Measurements from ENCODE around the gene A4GNT. TPM values are rescaled to one million over a fixed set of nuclear protein-coding genes. Genes with fewer than 3 reads are reported as not detected.

The A4GNT gene
- total RNA-seq: not detected

DNA sequence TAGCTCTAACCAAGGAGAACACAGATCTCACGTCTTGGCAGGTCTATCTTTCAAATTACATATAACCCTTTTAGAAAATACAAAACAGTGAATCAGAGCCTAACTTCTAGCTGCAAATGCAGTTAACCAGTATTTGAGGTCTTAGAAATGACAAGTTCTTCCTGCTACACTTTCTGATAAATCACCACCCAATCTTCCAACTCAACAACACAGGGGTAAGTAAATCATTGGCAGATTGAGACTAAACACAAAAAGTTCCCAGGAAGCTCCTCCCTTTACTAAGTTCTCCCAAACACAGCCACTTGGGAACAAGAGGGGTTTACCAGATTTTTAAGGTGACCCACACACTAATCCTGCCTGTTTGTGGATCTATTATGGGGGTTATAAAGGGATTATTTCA lies at the start of gene A4GNT:
A4GNT (minus strand) TSS at position 152 of the 400 bp plus-strand sequence. CDS start 1,134 bp downstream, outside the sequence.

DNA sequence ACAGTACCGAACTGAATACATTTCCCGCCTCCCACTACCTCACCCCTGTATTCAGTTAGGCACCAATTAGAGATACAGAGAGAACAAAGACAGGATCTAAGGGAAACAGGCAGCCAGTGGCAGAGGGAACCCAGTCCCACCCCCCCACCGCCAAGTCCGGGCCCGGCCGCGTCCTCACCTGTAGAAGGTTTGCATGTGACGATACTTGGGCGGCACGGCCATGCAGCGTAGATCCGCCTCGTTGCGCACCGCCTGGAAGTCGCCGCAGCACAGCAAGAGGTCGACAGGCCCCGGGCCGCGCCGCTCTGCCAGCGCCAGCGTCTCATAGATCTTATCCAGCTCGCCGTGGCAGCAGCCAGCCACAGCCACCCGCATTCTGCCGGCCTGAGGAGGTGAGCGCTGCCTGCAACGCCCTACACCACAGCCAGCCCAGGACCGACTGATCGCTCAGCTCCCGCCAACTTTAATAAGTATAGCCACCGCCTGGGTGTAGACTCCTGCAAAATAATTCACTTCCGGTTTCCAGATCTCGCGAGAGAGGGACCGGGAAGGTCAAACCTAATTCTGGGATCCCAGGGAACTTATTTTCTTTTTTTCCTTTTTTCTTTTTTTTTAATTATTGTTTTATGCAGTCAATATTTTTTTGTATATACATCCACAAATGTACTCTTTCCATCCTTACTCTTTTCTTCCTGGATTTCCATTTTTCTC lies 42.4 kb upstream of the A4GNT start, which contains the start of gene DBR1:
DBR1 (minus strand) TSS at position 501 of the 711 bp plus-strand sequence; CDS start at position 375, 126 bp downstream.

DNA sequence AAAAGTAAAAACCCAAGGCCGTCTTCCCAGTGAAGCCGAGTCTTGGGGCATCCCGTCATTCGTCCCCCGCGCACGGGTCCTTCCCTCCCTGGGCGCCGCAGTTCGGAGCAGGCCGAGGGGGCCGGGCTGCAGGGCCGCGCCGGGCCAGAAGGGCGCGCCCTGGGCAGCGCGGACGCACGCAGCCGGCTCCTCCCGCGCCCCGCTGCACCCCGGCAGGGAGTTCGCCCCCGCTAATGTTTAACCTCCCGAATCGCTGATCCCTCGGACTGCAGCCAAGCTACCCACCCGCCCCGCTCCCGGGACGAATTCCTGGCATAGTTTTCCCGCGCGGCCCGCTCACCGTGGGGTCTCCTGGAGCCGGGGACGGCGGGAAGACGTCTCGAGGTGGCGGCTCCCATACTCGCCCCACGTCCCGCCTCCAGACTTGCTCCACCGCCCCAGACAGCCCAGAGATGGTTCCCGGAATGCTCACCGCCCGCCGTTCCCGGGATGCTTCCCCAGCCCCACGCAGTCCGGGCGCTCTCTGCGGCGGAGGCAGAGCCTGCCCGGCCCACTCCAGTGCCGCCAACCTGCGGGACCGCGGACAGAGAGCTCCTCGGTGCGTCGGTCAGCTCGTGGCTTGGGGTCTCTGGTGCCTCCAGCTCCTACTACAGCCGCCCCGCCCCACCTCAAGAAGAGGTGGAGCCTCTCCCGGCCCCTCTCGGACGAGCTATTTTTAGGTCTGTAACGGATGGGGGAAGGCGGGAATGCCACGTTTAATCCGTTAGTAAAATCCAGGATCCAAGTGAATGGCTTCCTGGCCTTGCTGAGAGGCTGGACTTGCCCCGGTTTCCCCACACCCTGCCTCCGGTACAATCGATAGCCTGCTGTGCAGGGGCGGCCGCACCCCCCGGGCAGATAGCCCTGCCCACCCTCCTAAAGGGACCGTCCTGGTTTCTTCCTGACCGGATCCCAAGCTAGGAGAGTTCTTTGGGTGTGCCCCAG lies 16.9 kb downstream of the A4GNT start, which contains the start of gene DZIP1L:
DZIP1L (minus strand) TSS at position 621 of the 984 bp plus-strand sequence. CDS start 11,637 bp downstream, outside the sequence.

Other genes with a start within 250 kb of the A4GNT start
- not detected for gene CLDN18, start 122.2 kb downstream of the A4GNT start, total RNA-seq
- 10 to 100 TPM; 15.5 to 26.6 TPM for gene DZIP1L, start 16.8 kb downstream of the A4GNT start, total RNA-seq
- 10 to 100 TPM; 17.2 to 24.0 TPM for gene DBR1, start 42.5 kb upstream of the A4GNT start, total RNA-seq
- gene ARMC8, start 54.9 kb upstream of the A4GNT start, total RNA-seq: 10 to 100 TPM; 63.0 to 67.6 TPM
- gene NME9, start 197.5 kb upstream of the A4GNT start, total RNA-seq: under 1 TPM; under 0.01 TPM
- gene MRAS, start 216.2 kb upstream of the A4GNT start, total RNA-seq: 10 to 100 TPM; 47.8 to 88.6 TPM

Measured in melanocyte of skin (primary cell).